Effector memory CD4-positive, alpha-beta T cell (primary cell): ENCODE data around the gene PRAC2.

Experiments
- DNase-seq, 3 donors: peaks; one replicate each; pipeline ENCODE4 v3.0.0-alpha.2; 2020
- H3K27ac ChIP-seq: 2 replicates; pipeline ENCODE4 v1.7.0; 2013; ENCODE audit warnings: mild to moderate bottlenecking, low read length, moderate library complexity; ENCODE audit not compliant: insufficient read depth, poor library complexity, severe bottlenecking
- H3K27me3 ChIP-seq: replicated peaks from 2 replicates; pipeline ENCODE4 v1.7.0; 2013; ENCODE audit warnings: mild to moderate bottlenecking, low read length; ENCODE audit not compliant: insufficient read depth, control insufficient read depth, poor library complexity, severe bottlenecking
- H3K36me3 ChIP-seq: 2 replicates; pipeline ENCODE4 v1.7.0; 2013; ENCODE audit warnings: mild to moderate bottlenecking, low read length, moderate library complexity; ENCODE audit not compliant: control insufficient read depth, insufficient read depth
- H3K4me1 ChIP-seq: 2 replicates; pipeline ENCODE4 v1.7.0; 2013; ENCODE audit warnings: low read length, mild to moderate bottlenecking; ENCODE audit not compliant: control insufficient read depth, insufficient read depth, poor library complexity, severe bottlenecking
- H3K4me3 ChIP-seq: 2 replicates; pipeline ENCODE4 v1.7.0; 2013; ENCODE audit warnings: low read length, low read depth, mild to moderate bottlenecking; ENCODE audit not compliant: insufficient read depth, poor library complexity, severe bottlenecking
- H3K9me3 ChIP-seq: 2 replicates; pipeline ENCODE4 v1.7.0; 2013; ENCODE audit warnings: mild to moderate bottlenecking, low read length, moderate library complexity; ENCODE audit not compliant: control insufficient read depth

The PRAC2 gene

DNA sequence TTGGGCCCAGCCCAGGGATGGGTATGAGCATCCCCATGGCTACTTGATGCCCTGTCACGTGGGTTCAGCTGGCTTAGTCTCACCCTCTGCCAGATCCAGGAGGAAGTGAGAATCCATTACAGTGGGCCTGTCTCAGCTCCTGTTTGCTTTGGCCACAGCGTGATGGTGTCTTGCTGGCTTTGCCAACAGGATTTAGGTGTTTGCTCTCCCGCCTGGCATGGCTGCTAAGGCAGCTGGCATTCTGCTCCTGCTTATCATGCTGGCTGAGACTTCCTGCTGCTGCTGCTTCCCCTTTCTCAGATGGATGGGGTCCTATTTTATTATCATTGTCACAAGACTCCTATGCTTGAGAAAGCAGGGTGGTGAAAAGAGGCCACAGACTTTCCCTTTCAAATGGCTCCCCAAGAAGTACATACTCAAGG lies 33.9 kb downstream of the PRAC2 start:
- no peaks in the 10 kb centered on the region for H3K9me3 ChIP-seq
- H3K27ac ChIP-seq = no peak overlapping the region
- peaks cover 12% of the 10 kb centered on the region for H3K4me1 ChIP-seq
- DNase-seq = no peak
- no peak overlapping the region for H3K4me3 ChIP-seq
- H3K27me3 ChIP-seq = peaks cover 46% of the 10 kb centered on the region
- no peaks in the 10 kb centered on the region for H3K36me3 ChIP-seq

DNA sequence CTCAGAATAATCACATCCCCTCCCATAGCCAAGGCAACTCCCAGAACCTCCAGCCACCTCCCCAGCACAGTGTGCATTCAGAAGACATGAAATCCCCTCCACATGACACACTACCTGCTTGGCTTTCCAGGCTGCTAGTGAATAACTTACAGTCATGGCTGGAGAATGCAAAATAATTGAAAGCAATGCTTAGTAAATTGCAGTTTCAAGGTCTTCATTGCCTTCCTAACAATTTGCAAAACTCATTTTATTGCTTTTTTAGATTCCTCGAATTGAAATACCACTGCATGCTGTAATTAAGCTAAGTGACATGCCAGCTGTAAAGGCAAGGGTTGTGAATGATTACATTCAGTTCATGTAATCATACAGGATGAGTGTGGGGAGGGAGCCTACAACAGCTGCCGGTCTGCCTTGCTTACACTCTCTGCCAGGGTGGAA lies 34.6 kb downstream of the PRAC2 start:
- no peaks in the 10 kb centered on the region for H3K36me3 ChIP-seq
- H3K27ac ChIP-seq = no peak overlapping the region
- no peak for DNase-seq
- peaks cover 39% of the 10 kb centered on the region for H3K27me3 ChIP-seq
- peaks cover 12% of the 10 kb centered on the region for H3K4me1 ChIP-seq
- H3K4me3 ChIP-seq = no peak overlapping the region
- no peaks in the 10 kb centered on the region for H3K9me3 ChIP-seq

DNA sequence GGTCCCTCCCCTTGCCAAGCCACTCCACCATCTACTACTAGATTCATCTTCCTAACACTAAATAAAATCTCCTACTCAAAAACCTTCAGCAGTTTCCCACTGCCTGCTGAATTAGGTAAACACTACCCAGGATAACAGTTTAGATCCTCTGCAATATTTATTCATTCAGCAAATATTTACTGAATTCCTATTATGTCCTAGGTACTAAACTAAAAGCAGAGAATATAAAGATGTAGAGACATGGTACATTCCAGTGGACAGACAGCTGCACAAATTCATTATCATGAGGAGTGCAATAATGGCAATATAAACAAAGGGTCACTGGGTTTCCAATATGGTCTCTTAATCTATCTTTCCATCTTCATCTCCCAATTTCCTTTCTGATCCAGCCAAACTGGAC lies 36.3 kb downstream of the PRAC2 start:
- no peaks in the 10 kb centered on the region for H3K36me3 ChIP-seq
- H3K9me3 ChIP-seq = no peaks in the 10 kb centered on the region
- H3K27me3 ChIP-seq = peaks cover 22% of the 10 kb centered on the region
- no peak for DNase-seq
- no peak overlapping the region for H3K27ac ChIP-seq
- H3K4me1 ChIP-seq = peaks cover 7% of the 10 kb centered on the region
- no peak overlapping the region for H3K4me3 ChIP-seq

DNA sequence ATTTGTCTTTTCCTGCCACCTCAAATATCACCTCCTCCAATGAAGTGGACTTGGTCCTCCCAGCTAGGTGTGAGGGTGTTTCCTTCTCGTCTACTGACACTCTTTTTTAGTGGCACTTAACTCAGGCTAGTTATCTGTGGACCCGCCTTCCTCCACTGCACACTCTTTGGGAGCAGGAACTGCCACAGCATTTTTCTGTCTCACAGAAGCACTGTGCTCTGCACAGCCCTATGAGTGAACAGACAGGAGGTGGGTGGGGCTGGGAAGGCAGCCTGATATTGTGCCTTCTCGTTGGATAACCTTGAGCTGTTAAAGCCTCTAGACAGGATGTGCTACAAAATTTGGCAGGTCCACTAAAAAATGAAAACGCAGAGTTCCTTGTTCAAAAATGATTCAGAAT lies 37.4 kb downstream of the PRAC2 start:
- no peaks in the 10 kb centered on the region for H3K4me1 ChIP-seq
- no peak overlapping the region for H3K27ac ChIP-seq
- DNase-seq = no peak
- H3K36me3 ChIP-seq = no peaks in the 10 kb centered on the region
- H3K27me3 ChIP-seq = peaks cover 10% of the 10 kb centered on the region
- no peak overlapping the region for H3K4me3 ChIP-seq
- no peaks in the 10 kb centered on the region for H3K9me3 ChIP-seq

DNA sequence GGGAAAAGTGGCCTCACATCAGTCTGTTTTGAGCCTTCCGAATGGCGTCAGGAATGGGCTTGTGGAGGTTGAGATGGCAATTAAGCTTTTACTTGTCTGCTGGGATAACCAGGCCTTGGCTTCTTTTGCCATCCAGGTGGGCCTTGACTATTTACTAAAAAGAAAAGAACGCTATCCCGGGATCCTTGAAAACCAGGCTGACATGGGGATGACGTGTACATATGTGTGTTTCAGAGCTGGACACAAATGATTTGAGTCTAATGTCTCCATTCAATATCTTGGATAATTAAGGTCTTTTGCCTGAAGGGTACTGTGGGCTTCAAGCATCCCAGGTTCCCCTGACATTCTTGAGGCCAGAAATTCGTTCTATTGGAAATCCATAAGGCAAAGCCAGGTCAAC lies 38.1 kb downstream of the PRAC2 start:
- no peak for DNase-seq
- H3K4me1 ChIP-seq = no peaks in the 10 kb centered on the region
- no peak overlapping the region for H3K27ac ChIP-seq
- no peaks in the 10 kb centered on the region for H3K9me3 ChIP-seq
- peaks cover 7% of the 10 kb centered on the region for H3K27me3 ChIP-seq
- no peak overlapping the region for H3K4me3 ChIP-seq
- H3K36me3 ChIP-seq = no peaks in the 10 kb centered on the region

DNA sequence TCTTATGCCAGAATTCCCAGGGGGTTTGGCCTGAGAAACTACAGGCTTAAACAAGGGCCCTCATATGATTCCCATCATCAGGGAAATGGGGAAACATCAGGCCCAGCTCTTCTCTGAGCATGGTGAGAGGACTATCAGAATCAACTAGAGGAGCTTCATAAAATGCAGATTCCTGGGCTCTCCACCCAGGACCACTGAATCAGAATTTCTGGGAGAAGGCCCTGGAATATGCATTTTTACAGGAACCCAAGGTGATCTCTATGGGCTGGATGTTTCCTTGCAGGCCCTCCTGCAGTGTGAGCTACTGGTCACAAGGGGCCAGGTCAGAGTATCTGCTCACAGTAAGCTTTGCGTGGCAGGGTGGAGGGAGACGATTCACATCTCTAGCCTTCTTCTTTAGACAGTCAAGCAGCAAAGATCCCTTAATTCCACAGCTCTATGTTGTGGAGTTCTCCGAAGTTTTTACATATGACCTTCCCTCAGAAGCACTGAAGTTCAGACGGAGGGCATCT lies 44.3 kb downstream of the PRAC2 start:
- Histone ChIP-seq H3K9me3 (no peaks in the 10 kb centered on the region), H3K36me3 (no peaks in the 10 kb centered on the region), H3K27ac (no peak overlapping the region), H3K27me3 (peaks cover 2% of the 10 kb centered on the region), H3K4me3 (no peak overlapping the region), H3K4me1 (no peaks in the 10 kb centered on the region)
- DNase-seq = no peak

DNA sequence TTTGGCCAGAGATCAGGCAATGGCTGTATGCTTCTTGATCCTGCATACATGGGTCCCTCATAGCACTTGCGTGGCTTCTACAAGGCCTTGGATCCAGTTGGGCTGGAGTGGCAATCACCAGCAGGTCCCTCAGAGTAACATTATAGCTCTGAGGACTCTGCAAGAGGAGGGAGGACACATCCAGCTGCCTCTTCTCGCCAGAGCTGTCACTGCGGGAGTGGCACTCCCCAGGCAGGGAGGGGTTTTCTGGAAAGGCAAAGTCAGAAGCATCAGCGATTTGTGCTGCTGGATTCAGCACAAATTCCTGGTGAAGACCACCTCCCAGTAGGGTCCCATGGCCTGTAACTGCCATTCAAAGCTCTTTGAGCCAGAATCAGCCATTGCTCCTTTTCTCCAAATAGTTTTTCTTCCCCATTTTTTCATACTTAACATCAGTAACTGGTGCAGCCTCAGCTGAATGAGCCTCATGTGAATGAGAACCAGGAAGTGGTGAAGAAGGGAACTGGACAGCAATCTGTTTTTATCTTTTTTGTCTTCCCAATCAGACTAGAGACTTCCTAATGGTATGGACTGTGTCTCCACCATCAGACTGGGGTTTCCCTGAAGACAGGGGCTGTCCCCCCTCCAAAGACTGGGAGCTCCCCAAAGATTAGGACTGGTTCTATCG lies 46.2 kb downstream of the PRAC2 start:
- H3K4me1 ChIP-seq = no peaks in the 10 kb centered on the region
- H3K27ac ChIP-seq = no peak overlapping the region
- peaks cover 2% of the 10 kb centered on the region for H3K27me3 ChIP-seq
- no peaks in the 10 kb centered on the region for H3K9me3 ChIP-seq
- DNase-seq = no peak
- no peak overlapping the region for H3K4me3 ChIP-seq
- H3K36me3 ChIP-seq = no peaks in the 10 kb centered on the region

DNA sequence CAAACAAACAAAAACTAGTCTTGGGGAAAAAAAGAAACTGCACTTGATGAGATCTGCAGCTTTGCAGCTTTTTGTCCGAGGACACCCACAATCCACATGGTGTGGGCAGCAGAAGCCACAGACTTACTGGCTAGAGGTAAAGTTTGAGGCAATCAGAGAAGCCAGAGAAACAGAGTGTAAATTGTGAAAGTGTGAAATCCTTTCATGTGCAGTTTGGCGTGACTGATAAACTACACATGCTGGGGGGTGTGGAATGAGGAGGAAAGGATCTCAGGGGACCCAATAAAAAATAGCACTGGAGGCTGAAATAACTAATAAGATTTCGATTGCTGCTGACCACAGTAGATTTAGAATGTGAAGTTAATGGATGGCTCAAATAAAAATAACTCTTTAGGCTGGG lies 48.0 kb downstream of the PRAC2 start:
- Histone ChIP-seq H3K4me3 (no peak overlapping the region), H3K36me3 (no peaks in the 10 kb centered on the region), H3K27me3 (peaks cover 2% of the 10 kb centered on the region), H3K4me1 (no peaks in the 10 kb centered on the region), H3K9me3 (no peaks in the 10 kb centered on the region), H3K27ac (no peak overlapping the region)
- DNase-seq = no peak

DNA sequence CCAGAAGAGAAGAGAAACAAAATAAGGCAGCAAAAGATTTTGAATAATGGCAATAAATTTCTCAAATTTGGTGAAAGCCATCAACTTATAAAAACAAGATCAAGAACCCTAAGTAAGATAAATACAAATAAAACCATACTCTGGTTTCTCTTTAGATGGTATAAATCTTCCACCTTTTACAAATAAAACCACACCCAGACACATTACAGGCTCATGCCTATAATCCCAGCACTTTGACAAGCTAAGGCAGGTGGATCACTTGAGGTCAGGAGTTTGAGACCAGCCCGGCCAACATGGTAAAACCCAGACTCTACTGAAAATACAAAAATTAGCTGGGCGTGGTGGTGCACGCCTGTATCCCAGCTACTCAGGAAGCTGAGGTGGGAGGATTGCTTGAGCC lies 50.3 kb downstream of the PRAC2 start:
- Histone ChIP-seq H3K27ac (no peak overlapping the region), H3K36me3 (no peaks in the 10 kb centered on the region), H3K4me1 (no peaks in the 10 kb centered on the region), H3K9me3 (no peaks in the 10 kb centered on the region), H3K4me3 (no peak overlapping the region), H3K27me3 (peaks cover 2% of the 10 kb centered on the region)
- no peak for DNase-seq
